Neural cell (in vitro differentiated cells): ENCODE data around the gene GNA12. TPM values are rescaled to one million over a fixed set of nuclear protein-coding genes. Genes with fewer than 3 reads are reported as not detected.

Source experiments
- H2AFZ ChIP-seq: fragments of 200-600, 300-800 bp; sonication (generic), shearing (Covaris generic); 2 replicates; pipeline ENCODE4 v1.6.0; 2014; ENCODE audit warnings: low read depth, mild to moderate bottlenecking, antibody characterized with exemption, low read length, moderate library complexity
- H3F3A ChIP-seq: fragments of 200-600 bp; shearing (Covaris generic); 2 replicates; pipeline ENCODE4 v1.6.1; 2016; ENCODE audit warnings: mild to moderate bottlenecking, moderate library complexity, mixed read lengths, antibody characterized with exemption, low read length; ENCODE audit not compliant: insufficient read depth, poor library complexity, severe bottlenecking
- H3K27ac ChIP-seq: fragments of 200-600, 300-800 bp; sonication (generic), shearing (Covaris generic); 2 replicates; pipeline ENCODE4 v1.5.1; 2014; ENCODE audit warnings: mild to moderate bottlenecking, low read length, moderate library complexity
- H3K27me3 ChIP-seq: fragments of 300-800, 200-600 bp; sonication (generic), shearing (Covaris generic); 2 replicates; pipeline ENCODE4 v1.6.0; 2014; ENCODE audit warnings: mild to moderate bottlenecking, low read depth, low read length, moderate library complexity; ENCODE audit not compliant: insufficient read depth
- H3K36me3 ChIP-seq: fragments of 300-800, 200-600 bp; sonication (generic), shearing (Covaris generic); 2 replicates; pipeline ENCODE4 v1.5.1; 2014; ENCODE audit warnings: mild to moderate bottlenecking, antibody characterized with exemption, low read length, moderate library complexity; ENCODE audit not compliant: insufficient read depth
- H3K4me2 ChIP-seq: fragments of 300-800, 200-600 bp; sonication (generic), shearing (Covaris generic); 2 replicates; pipeline ENCODE4 v1.6.0; 2014; ENCODE audit warnings: mild to moderate bottlenecking, low read length
- H3K4me3 ChIP-seq: fragments of 300-800, 200-600 bp; sonication (generic), shearing (Covaris generic); 2 replicates; pipeline ENCODE4 v1.5.1; 2014; ENCODE audit warnings: mild to moderate bottlenecking, low read length, moderate library complexity
- H3K79me2 ChIP-seq: fragments of 200-600 bp; shearing (Covaris generic); replicated peaks from 2 replicates; pipeline ENCODE4 v1.6.0; 2014; ENCODE audit warnings: mild to moderate bottlenecking, low read length, moderate library complexity; ENCODE audit not compliant: insufficient read depth
- H3K9ac ChIP-seq: fragments of 300-800, 200-600 bp; sonication (generic), shearing (Covaris generic); 2 replicates; pipeline ENCODE4 v1.6.1; 2016; ENCODE audit warnings: mild to moderate bottlenecking, low read length, mixed read lengths
- H3K9me2 ChIP-seq: fragments of 200-600 bp; shearing (Covaris generic); 2 replicates; pipeline ENCODE4 v1.6.1; 2016; ENCODE audit warnings: mild to moderate bottlenecking, low read length, mixed read lengths; ENCODE audit not compliant: insufficient read depth
- H3K9me3 ChIP-seq: fragments of 200-600, 300-800 bp; sonication (generic), shearing (Covaris generic); 2 replicates; pipeline ENCODE4 v1.6.1; 2016; ENCODE audit warnings: mild to moderate bottlenecking, mixed run types, low read length, moderate library complexity, mixed read lengths
- H4K20me1 ChIP-seq: fragments of 200-600 bp; shearing (Covaris generic); 2 replicates; pipeline ENCODE4 v1.6.1; 2016; ENCODE audit warnings: mild to moderate bottlenecking, mixed run types; ENCODE audit not compliant: insufficient read depth
- CTCF ChIP-seq: fragments of 450-650 bp; IDR thresholded peaks from 2 replicates; pipeline ENCODE4 v1.5.1; 2014; ENCODE audit warnings: antibody characterized with exemption, mild to moderate bottlenecking, moderate library complexity; ENCODE audit not compliant: poor library complexity, severe bottlenecking
- EP300 ChIP-seq: fragments of 450-650 bp; conservative IDR thresholded peaks from 2 replicates; pipeline ENCODE4 v1.6.1; 2014; ENCODE audit warnings: antibody characterized with exemption, mild to moderate bottlenecking, moderate library complexity; ENCODE audit not compliant: poor library complexity, severe bottlenecking
- EZH2 ChIP-seq: fragments of 200-600, 300-800 bp; shearing (Covaris generic), sonication (generic); IDR thresholded peaks from 2 replicates; pipeline ENCODE4 v1.6.1; 2014; ENCODE audit warnings: antibody characterized with exemption, low read length, borderline replicate concordance, mild to moderate bottlenecking; ENCODE audit not compliant: insufficient read depth, poor library complexity, severe bottlenecking
- MXI1 ChIP-seq: fragments of 450-650 bp; conservative IDR thresholded peaks from 2 replicates; pipeline ENCODE4 v1.6.1; 2014; ENCODE audit warnings: antibody characterized with exemption, mild to moderate bottlenecking; ENCODE audit not compliant: poor library complexity, severe bottlenecking
- POLR2AphosphoS5 ChIP-seq: IDR thresholded peaks from 2 replicates; pipeline ENCODE4 v1.6.1; 2012
- RAD21 ChIP-seq: fragments of 450-650 bp; conservative IDR thresholded peaks from 2 replicates; pipeline ENCODE4 v1.6.1; 2014; ENCODE audit warnings: antibody characterized with exemption, mild to moderate bottlenecking, moderate library complexity
- REST ChIP-seq: IDR thresholded peaks from 2 replicates; pipeline ENCODE4 v1.6.1; 2012; ENCODE audit warnings: borderline replicate concordance
- SMC3 ChIP-seq: fragments of 450-650 bp; conservative IDR thresholded peaks from 2 replicates; pipeline ENCODE4 v1.6.1; 2014; ENCODE audit warnings: antibody characterized with exemption, mild to moderate bottlenecking, moderate library complexity; ENCODE audit not compliant: poor library complexity
- TAF1 ChIP-seq: IDR thresholded peaks from 2 replicates; pipeline ENCODE4 v1.6.1; 2012; ENCODE audit warnings: low read depth
- polyA plus RNA-seq: library from polyadenylated mRNA; depleted of rRNA; stranded (reverse); fragments of >200 nt; gene quantifications from 2 replicates; pipeline ENCODE4 v1.2.3, GENCODE V29; 2014

Gene GNA12
- polyA plus RNA-seq, 1 donor from 2014 or later, result 15.5 TPM

- Histone ChIP-seq H3K4me3 (peak overlapping the region; percentile 74), H3K27ac (peak overlapping the region; percentile 79), H3K36me3 (no peaks in the 10 kb centered on the region), H3K9me3 (no peaks in the 10 kb centered on the region), H3K4me2 (peak overlapping the region; percentile 63), H3K27me3 (no peaks in the 10 kb centered on the region), H4K20me1 (no peaks in the 10 kb centered on the region), H3K9me2 (no peaks in the 10 kb centered on the region), H2AFZ (peak overlapping the region; percentile 98), H3F3A (no peaks in the 10 kb centered on the region), H3K9ac (peak overlapping the region; percentile 59), H3K79me2 (peaks cover 31% of the 10 kb centered on the region)
- TF ChIP-seq MXI1 (no peak), REST (no peak), RAD21 (no peak), POLR2AphosphoS5 (no peak), CTCF (no peak), EZH2 (no peak), TAF1 (no peak), EP300 (no peak), SMC3 (no peak)
These were observed 1.0 kb upstream of the GNA12 start for GRCh38 chr7:2845034-2845592.

- Histone ChIP-seq H3K4me2 (peak overlapping the region; percentile 66), H3K9me2 (no peaks in the 10 kb centered on the region), H3K36me3 (no peaks in the 10 kb centered on the region), H3K9me3 (no peaks in the 10 kb centered on the region), H2AFZ (no peak overlapping the region), H3F3A (no peaks in the 10 kb centered on the region), H3K27me3 (no peaks in the 10 kb centered on the region), H3K27ac (peak overlapping the region; percentile 45), H3K4me3 (peak overlapping the region; percentile 76), H3K9ac (peak overlapping the region; percentile 69), H4K20me1 (no peaks in the 10 kb centered on the region), H3K79me2 (peaks cover 36% of the 10 kb centered on the region)
- peak; percentile 18 for TF ChIP-seq CTCF
- no peak for TF ChIP-seq EP300
- TF ChIP-seq EZH2, result no peak
- peak; percentile 52 for TF ChIP-seq RAD21
- peak; percentile 36 for TF ChIP-seq SMC3
- TF ChIP-seq POLR2AphosphoS5, result no peak
- no peak for TF ChIP-seq REST
- TF ChIP-seq TAF1, result no peak
- peak; percentile 39 for TF ChIP-seq MXI1
These were observed 376 bp downstream of the GNA12 start for GRCh38 chr7:2843711-2844152.
